ENCODE results near the gene NFE2L2. TPM values are rescaled to one million over a fixed set of nuclear protein-coding genes. Genes with fewer than 3 reads are reported as not detected.
"Not testable (repeated sequence)": the region's sequence is repeated elsewhere in the genome, so short reads cannot be mapped to it uniquely, and the experiment has no call there.

NFE2L2 gene
- total RNA-seq, 2 donors from 2014 or later: 98.6 to 126 TPM

DNA sequence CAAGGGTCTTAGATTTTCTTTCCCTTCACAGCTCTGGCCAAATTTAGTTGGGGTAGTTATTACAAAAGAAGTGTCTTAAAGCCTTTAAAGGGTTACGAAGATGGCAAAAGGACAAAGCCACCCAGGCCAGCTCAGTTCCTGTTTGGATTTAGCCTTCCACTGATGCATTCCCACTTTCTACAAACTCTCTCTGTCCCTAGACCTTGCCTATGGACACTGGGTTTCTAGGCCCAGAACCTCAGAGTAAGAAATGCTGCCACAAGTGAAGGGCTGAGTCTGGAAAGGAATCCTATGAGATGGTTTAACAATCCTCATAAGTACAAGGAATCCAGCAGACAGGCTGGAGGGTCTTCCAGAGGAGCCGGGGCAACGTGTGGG is 13.4 kb downstream of the NFE2L2 start:
- no peak overlapping the region for H3K4me3 ChIP-seq
- no peak for TF ChIP-seq POLR2A (IDR thresholded peaks at IDR 0.05)
- no peak for TF ChIP-seq POLR2AphosphoS5 (IDR thresholded peaks at IDR 0.05)
- TF ChIP-seq, protein P1, sequence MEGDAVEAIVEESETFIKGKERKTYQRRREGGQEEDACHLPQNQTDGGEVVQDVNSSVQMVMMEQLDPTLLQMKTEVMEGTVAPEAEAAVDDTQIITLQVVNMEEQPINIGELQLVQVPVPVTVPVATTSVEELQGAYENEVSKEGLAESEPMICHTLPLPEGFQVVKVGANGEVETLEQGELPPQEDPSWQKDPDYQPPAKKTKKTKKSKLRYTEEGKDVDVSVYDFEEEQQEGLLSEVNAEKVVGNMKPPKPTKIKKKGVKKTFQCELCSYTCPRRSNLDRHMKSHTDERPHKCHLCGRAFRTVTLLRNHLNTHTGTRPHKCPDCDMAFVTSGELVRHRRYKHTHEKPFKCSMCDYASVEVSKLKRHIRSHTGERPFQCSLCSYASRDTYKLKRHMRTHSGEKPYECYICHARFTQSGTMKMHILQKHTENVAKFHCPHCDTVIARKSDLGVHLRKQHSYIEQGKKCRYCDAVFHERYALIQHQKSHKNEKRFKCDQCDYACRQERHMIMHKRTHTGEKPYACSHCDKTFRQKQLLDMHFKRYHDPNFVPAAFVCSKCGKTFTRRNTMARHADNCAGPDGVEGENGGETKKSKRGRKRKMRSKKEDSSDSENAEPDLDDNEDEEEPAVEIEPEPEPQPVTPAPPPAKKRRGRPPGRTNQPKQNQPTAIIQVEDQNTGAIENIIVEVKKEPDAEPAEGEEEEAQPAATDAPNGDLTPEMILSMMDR (IDR thresholded peaks at IDR 0.05): no peak
- no peaks in the 10 kb centered on the region for H3K9me3 ChIP-seq
- intact Hi-C loops (cut with DNase I): no loop called here
- 88% methylated on average over 3 of the region's 3 CpGs for WGBS
- no peaks in the 10 kb centered on the region for H3K27me3 ChIP-seq (replicated peaks; ENCODE audit: insufficient read depth)
- DNase-seq (ENCODE audit: low spot score): no peak
- H3K27ac ChIP-seq: peak overlapping the region in 1 of 2 donors; percentile 8
- H3K4me1 ChIP-seq (replicated peaks): peaks cover 9% of the 10 kb centered on the region
- no peaks in the 10 kb centered on the region for H3K36me3 ChIP-seq

- Histone ChIP-seq H3K27ac (no peak overlapping the region), H3K27me3 (replicated peaks; ENCODE audit: insufficient read depth) (no peaks in the 10 kb centered on the region), H3K4me1 (replicated peaks) (peaks cover 9% of the 10 kb centered on the region), H3K36me3 (no peaks in the 10 kb centered on the region), H3K4me3 (no peak overlapping the region), H3K9me3 (no peaks in the 10 kb centered on the region)
- TF ChIP-seq POLR2A (IDR thresholded peaks at IDR 0.05) (no peak), POLR2AphosphoS5 (IDR thresholded peaks at IDR 0.05) (no peak)
- TF ChIP-seq, protein P1 (IDR thresholded peaks at IDR 0.05): no peak
- WGBS: 86% methylated on average over 5 of the region's 5 CpGs
- intact Hi-C loops (cut with DNase I): no loop called here
- DNase-seq (ENCODE audit: low spot score): no peak
Observed at GRCh38 chr2:177250461-177250860, 14.1 kb downstream of the NFE2L2 start.

DNA sequence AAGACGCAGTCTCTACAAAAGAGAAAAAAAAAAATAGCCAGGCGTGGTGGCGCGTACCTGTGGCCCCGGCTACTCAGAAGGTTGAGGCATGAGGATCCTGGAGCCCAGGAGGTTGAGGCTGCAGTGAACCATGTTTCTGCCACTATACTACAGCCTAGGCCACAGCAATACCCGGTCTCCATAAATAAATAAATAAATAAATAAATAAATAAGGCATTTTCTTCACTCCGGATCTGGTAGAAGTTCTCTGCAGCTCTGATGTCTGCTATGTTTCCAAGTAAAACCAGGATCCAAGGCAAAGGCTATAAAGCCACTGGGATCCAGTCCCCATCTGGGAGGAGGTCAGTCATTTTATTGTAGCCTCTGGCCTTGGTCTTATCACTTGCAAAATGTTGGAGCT is 15.5 kb downstream of the NFE2L2 start:
- H3K27me3 ChIP-seq (replicated peaks; ENCODE audit: insufficient read depth): no peaks in the 10 kb centered on the region
- peaks cover 4% of the 10 kb centered on the region for H3K4me1 ChIP-seq (replicated peaks)
- no peak overlapping the region for H3K4me3 ChIP-seq
- no peak overlapping the region for H3K27ac ChIP-seq
- no peaks in the 10 kb centered on the region for H3K9me3 ChIP-seq
- intact Hi-C loops (cut with DNase I): no loop called here
- WGBS: 92% methylated on average over 7 of the region's 7 CpGs
- no peak for DNase-seq (ENCODE audit: low spot score)
- no peaks in the 10 kb centered on the region for H3K36me3 ChIP-seq
- no peak for TF ChIP-seq POLR2AphosphoS5 (IDR thresholded peaks at IDR 0.05)
- no peak for TF ChIP-seq POLR2A (IDR thresholded peaks at IDR 0.05)
- TF ChIP-seq, protein P1 (IDR thresholded peaks at IDR 0.05): no peak

DNA sequence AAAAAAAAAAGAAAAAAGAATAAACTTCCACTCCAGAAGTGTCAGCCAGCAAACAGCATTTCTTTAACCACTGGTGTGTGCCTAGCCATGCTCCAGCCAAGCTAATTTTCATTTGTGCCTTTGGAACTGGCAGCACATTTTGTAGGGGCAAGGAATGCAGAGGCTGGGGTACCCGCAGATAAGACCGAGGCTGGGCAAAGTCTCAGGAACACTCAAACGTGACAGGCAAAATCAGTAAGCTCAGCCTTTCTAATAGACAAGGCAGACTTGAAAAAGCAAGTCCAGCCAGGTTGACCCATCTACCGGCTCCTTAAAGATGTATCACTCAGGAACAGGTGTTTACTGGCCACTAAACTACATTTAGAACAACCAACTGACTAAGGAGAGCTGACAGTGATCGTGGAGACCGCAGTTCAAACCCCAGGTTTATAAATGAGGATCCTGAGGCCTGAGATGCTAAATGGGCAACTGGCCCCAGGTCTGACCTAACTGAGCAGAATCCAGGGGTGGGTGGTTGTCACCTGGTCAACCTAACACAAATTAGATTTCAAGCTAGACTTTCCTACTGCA is 16.7 kb downstream of the NFE2L2 start:
- H3K27me3 ChIP-seq (replicated peaks; ENCODE audit: insufficient read depth): no peaks in the 10 kb centered on the region
- no peak for DNase-seq (ENCODE audit: low spot score)
- 83% methylated on average over 6 of the region's 6 CpGs for WGBS
- peaks cover 8% of the 10 kb centered on the region for H3K4me1 ChIP-seq (replicated peaks)
- H3K4me3 ChIP-seq: no peak overlapping the region
- no peak overlapping the region for H3K27ac ChIP-seq
- intact Hi-C loops (cut with DNase I): no loop called here
- H3K36me3 ChIP-seq: no peaks in the 10 kb centered on the region
- TF ChIP-seq POLR2AphosphoS5 (IDR thresholded peaks at IDR 0.05) (no peak), POLR2A (IDR thresholded peaks at IDR 0.05) (no peak)
- TF ChIP-seq, protein P1 (IDR thresholded peaks at IDR 0.05): no peak
- H3K9me3 ChIP-seq: no peaks in the 10 kb centered on the region

DNA sequence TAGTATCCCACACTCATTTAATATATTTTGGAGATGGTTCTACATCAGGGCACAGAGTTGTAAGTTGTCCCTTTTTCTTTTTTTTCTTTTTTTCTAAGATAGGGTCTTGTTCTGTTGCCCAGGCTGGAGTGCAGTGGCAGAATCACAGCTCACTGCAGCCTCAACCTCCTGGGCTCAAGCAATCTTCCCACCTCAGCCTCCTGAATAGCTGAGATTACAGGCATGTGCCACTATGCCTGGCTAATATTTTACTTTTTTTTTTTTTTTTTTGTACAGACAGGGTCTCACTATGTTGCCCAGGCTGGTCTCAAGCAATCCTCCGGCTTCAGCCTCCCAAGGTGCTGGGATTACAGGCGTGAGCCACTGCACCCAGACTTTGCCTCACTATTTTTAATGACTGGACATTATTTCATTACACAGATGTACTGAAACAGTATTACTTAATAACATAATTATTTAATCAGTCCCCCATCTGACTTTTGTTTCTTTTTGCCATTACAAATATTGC is 17.9 kb downstream of the NFE2L2 start:
- H3K36me3 ChIP-seq; intact Hi-C loops (cut with DNase I); H3K9me3 ChIP-seq; H3K27ac ChIP-seq; H3K4me3 ChIP-seq; DNase-seq (ENCODE audit: low spot score); H3K27me3 ChIP-seq (replicated peaks; ENCODE audit: insufficient read depth): not testable (repeated sequence)
- WGBS: 80% methylated on average over 2 of the region's 2 CpGs
- peaks cover 16% of the 10 kb centered on the region for H3K4me1 ChIP-seq (replicated peaks)
